HL-60 (cell line): Measurements from ENCODE around the gene DDX20.

Experiments used
- GABPA ChIP-seq: IDR thresholded peaks from 2 replicates; pipeline ENCODE4 v1.6.1; 2012; ENCODE audit warnings: low read depth
- TF ChIP-seq, protein P1 (sequence below): IDR thresholded peaks from one replicate; pipeline ENCODE4 v1.5.1; 2011; ENCODE audit warnings: low read length, control low read depth, inconsistent platforms; ENCODE audit not compliant: insufficient read depth

DNA sequence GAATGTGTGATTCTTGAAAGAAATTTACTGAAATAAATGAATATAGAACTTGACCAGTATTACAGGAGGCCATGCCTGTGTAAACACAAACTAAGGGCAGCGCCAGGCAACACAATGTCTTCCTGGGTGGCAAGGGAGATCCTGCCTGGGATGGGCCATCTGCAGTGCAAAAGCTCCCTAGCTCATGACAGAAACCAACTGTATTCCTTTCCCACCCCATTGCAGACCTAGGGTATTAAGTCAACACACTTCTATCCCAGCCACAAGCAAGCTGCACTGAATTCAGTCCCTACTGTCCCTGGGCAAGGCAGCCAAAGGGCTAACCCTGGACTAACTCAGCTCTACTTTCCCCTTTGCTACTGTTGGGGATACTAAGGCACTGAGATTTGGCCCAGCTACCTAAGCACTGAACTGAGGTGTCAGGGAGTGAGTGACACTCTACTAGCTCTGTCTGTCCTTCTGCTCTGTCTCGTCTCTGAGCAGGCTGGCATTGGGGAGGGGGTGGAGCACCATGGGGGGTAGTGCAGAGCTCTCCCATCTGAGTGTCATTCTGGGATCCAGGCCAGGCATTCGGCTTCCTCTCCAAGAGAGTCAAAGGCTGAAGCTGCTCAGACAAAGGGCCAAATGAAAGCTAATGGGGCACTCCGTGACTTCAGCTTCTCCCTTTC, 19.0 kb upstream of the DDX20 start:
- TF ChIP-seq, protein P1, sequence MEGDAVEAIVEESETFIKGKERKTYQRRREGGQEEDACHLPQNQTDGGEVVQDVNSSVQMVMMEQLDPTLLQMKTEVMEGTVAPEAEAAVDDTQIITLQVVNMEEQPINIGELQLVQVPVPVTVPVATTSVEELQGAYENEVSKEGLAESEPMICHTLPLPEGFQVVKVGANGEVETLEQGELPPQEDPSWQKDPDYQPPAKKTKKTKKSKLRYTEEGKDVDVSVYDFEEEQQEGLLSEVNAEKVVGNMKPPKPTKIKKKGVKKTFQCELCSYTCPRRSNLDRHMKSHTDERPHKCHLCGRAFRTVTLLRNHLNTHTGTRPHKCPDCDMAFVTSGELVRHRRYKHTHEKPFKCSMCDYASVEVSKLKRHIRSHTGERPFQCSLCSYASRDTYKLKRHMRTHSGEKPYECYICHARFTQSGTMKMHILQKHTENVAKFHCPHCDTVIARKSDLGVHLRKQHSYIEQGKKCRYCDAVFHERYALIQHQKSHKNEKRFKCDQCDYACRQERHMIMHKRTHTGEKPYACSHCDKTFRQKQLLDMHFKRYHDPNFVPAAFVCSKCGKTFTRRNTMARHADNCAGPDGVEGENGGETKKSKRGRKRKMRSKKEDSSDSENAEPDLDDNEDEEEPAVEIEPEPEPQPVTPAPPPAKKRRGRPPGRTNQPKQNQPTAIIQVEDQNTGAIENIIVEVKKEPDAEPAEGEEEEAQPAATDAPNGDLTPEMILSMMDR = no peak
- TF ChIP-seq GABPA = no peak
